Effector CD4-positive, alpha-beta T cell (primary cell): Measurements from ENCODE around the gene TAS2R42. TPM values are rescaled to one million over a fixed set of nuclear protein-coding genes. Genes with fewer than 3 reads are reported as not detected.
A peak's percentile ranks its signal among the peaks of the same experiment; 100 is the strongest.

Experiments used
- DNase-seq: peaks from one replicate; pipeline ENCODE4 v3.0.0-alpha.2; 2020
- total RNA-seq: gene quantifications from one replicate; lab custom pipeline; 2026; lab: John Stamatoyannopoulos, UW

TAS2R42 gene, protein sequence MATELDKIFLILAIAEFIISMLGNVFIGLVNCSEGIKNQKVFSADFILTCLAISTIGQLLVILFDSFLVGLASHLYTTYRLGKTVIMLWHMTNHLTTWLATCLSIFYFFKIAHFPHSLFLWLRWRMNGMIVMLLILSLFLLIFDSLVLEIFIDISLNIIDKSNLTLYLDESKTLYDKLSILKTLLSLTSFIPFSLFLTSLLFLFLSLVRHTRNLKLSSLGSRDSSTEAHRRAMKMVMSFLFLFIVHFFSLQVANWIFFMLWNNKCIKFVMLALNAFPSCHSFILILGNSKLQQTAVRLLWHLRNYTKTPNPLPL
- not detected for total RNA-seq

DNA sequence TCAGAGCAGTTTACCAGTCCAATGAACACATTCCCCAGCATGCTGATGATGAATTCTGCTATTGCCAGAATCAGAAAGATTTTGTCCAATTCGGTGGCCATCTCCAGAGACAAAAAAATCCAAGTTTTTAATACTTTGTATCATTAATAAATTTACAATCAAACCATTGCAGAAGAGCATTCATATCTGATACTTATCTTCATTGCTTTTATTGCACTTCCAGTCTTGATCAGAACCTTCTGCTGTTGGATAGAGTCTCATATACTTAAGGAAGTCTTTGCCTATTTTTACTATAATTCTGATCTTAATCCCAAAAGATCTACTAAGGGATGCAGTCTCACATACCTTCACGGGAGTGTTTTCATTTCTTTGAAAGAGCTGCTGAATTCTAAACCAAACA is at the start of gene TAS2R42:
TSS of gene TAS2R42 (minus strand) at position 101 of the 400 bp plus-strand sequence. CDS start at position 101, 0 bp downstream.
- DNase-seq, result no peak

DNA sequence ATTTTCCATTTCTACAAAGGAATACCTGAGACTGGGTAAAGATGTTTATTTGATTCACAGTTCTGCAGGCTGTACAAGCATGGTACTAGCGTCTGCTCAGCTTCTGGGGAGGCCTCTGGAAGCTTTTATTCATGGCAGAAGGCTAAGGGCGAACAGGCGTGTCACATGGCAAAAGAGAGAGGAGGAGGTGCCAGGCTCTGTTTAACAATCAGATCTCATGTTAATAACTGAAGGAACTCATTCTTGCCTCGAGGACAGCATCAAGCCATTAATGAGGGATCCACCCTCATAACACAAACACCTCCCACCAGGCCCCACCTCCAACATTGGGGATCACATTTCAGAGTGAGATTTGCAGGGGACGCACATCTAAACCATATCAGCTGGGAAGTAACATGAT is 46.8 kb upstream of the TAS2R42 start:
- DNase-seq, result no peak

DNA sequence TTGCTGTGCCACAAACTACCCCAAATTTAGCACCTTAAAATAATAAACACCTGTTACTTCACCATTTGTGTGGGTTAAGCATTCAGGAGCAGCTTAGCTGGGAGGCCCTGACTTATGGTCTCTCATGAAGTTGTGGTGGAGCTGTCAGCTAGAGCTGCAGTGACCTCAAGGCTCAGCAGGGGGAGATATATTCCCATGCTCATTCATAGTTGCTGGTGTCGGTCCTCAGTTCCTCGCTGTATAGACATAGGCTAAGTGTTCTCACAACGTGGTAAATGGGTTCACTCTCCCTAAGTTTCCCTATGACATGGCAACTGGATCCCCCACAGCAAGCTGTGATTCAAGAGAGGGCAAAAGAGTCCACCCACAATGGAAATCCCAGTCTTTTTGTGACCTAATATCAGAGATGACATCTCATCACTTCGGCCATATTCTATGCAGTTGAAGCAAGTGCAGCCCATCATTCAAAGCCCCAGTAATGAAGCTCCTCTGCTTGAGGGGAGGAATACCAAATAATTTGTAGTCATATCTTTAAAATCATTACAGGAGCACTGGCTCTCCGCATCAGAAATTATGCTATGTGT is 41.7 kb upstream of the TAS2R42 start:
- DNase-seq, result peak; percentile 6

DNA sequence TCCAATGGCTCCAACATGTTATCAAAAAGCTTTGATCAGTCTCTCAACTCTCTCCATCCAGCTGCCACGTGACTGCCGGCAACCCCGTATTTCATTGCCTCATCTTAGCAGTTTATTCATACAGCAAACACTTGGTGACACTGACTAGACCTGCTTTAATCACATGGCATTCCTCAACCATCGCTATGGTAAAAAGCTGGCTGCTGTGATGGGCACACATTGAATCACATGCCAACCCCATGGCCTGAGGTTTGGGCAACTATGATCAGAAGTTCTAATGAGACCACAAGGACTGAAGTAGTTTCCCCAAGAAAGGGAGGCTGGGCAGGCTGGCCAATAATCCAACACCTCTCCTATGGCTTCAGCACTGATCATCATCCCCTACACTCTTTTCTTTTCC is 40.6 kb upstream of the TAS2R42 start:
- DNase-seq, result no peak

DNA sequence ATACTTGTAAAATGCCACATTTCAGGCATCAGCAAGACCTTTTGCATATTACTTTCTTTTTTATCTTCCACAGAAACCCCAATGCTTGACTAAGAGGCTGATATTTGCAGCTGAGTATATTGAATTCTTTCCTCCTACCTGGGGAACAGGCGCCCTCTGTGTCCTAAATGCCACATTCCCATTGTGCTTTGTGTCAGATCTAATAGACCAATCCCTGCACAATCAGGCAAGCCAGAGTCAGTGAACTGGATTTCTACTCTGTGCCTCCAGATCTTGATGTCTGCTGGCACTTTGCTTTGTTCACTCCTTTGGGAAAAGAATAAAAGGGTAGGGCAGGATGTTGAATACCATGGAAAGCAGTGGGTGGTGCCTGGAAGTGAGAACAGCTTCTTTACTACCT is 22.4 kb upstream of the TAS2R42 start:
- no peak for DNase-seq

DNA sequence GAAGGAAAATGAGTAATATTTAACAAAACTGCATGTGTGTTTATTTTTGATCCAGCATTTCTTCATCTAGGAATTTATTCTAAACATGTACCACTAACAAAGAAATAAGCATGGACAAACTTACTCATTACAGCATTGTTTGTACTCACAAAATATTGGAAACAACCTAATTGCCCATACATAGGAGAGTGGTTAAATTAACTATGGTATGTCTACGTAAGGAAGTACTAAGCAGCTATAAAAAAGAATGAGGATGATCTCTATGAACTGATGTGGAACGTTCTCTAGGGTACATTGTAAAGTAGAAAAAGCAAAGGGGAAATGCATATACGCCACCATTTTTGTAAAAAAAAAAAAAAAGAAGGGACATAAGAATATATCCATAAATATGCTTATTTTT is 17.4 kb upstream of the TAS2R42 start:
- DNase-seq, result no peak

DNA sequence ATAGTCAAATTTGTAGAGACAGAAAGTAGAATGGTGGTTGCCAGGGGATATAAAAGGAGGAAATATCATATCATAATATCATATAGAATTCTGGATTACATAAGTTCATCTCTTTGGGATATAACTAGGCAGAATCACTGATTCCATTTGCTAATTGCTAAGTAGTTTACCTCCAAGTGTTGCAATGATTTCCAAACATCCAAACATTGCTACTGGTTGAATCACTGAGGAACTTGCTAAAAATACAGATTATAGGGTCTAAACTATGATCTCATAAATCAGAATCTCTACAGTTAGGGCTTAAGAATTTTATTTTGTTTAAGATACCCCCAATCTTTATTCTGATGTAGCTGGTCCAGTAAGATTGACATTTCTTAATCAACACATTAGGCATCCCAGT is 16.1 kb upstream of the TAS2R42 start:
- no peak for DNase-seq

DNA sequence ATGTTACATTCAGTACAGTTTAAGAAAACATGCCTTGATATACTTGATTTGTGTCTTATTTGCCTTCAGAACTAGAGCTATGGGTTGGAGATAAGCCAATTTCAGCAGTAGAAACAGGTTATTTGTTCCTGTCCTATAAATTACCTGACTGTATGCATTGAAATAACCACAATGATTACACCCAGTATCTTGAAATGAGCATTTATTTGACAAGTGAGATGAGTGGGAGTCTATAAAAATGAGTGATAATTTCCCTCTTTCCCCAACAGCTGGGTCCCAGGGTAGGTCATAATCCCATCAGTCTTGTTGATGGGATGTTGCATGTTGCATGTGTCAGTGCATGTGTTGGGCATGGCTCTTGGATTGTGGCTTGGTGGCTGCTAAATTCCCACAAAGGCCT is 3.7 kb downstream of the TAS2R42 start:
- DNase-seq, result no peak

DNA sequence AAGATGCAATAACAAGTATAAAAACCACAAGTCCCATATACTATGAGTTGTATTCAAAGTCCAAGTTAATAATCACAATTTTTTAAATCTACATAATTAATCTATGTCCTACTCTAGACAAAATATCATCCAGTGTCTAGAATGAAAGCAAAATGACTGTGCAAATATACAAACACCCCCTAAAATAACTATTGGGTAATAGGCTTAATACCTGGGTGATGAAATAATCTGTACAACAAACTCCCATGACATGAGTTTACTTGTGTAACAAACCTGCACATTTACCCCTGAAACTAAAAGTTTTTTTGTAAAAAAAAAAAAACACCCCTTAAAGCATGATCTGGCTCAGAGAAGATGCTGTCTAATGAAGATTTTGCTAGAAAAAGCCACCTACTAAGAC is 4.2 kb downstream of the TAS2R42 start:
- no peak for DNase-seq

DNA sequence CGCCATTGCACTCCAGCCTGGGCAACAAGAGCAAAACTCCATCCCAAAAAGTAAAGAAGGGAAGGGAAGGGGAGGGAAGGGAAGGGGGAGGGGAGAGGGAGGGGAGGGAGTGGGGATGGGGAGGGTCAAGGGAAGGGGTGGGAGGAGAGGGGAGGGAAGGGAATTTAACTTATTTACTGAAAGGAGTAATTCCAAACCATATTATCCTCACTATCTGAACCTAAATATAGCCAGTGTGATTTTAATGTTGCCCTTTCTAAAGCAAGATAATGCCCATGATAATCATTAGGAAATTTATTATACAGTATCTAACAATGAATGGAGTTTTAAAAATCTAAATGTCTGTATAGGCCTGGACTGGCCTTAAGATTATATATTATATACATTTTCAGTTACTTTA is 8.5 kb downstream of the TAS2R42 start:
- no peak for DNase-seq

DNA sequence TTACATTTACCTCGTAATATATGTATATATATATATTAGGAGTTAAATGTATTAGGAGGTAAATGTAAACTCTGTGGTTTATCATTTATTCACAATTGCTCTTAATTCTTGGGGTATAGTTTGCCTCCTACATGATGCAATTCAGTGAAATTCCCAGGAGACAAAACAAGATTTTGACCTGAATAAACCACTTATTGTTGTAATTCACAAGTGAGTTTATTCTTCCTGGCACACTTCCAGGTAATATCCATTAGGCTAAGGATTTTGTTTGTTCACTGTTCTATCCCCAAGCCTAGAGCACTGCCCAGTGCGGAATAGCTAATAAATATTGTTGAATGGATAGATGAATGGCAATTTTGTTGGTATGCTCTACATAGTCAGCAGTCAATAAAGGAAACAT is 12.7 kb downstream of the TAS2R42 start:
- DNase-seq, result no peak

DNA sequence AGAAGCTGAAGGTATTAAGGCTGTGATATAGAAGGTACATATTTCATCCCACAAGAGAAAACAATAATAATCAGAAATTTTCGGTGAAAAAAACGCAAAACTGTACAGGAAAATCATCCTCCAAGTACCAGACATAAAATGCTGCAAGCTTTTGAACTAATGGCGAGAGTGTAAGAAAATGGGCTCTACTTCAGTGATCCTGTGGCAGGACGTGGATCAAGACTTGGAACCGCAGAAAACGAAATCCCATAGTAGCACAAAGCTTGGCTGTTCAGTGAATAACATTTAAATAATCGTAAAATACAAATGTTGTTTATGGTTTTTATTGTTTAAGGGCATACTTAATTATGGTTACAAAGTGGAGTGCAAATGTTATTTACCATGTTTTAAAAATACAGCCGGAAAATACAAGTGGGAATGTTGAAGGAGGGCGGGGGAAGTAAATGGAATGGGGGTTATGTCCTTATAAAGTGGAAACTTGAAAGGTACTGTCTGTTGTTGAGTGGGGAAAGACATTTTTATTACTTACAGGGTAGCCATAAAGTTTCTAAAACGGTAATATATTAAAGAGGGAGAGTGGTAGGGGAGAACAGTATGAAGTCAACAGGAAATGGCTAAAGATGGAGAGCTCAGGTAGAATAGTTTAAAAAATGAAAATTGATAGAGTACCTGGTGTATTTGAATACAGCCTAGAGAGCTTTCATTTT is 14.6 kb downstream of the TAS2R42 start:
- DNase-seq, result no peak

DNA sequence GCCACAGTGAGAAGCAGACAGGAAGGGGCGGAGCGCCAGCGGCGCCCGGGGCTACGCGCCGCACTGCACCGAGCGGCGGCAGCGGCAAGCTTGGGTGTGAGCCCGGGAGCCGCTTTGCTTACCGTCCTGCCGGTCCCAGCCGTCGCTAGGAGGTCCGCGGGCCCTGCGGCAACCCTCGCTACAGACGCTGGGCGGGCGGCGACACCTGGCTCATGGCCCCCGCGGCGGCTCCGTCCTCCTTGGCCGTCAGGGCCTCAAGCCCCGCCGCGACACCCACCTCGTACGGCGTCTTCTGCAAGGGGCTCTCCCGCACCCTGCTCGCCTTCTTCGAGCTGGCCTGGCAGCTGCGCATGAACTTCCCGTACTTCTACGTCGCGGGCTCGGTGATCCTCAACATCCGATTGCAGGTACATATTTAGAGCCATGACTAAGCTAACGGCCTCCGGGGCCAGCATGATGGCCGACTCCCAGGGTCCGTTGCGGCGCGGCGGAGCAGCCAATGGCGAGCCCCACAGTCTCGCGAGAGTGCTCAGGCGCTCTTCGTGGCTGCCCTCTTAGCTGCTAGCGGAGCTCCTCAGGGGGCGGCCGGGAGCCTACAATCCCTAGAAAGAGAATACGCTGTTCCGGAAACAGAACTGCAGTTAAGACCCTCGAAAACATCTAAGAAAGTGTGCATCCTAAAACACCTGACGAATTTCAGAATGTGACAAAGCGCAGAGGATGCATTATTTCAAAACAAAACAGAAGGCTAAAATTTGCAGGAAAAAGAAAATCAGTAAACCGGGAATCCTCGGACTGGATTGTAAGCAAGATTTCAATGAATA is 15.4 kb downstream of the TAS2R42 start, which contains the start of gene SMIM10L1:
TSS of gene SMIM10L1 (plus strand) at position 50 of the 824 bp plus-strand sequence. CDS start at position 213, 163 bp downstream.
- DNase-seq, result peak; percentile 83

DNA sequence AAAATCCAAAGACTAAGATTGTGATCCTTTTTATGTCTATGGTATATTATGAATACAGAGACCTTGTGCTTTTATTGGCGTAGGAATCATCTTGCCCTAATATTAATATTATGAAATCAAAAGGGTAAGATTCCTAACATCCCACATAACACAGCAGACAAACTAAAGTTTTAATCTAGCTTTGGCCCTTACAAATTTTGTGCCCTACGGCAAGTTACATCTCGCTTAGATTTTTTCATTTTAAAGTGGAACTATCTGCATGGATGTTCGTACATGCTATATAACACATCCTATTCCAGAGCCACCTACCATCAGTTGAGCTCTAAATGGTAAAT is 16.0 kb downstream of the TAS2R42 start:
- DNase-seq, result no peak

DNA sequence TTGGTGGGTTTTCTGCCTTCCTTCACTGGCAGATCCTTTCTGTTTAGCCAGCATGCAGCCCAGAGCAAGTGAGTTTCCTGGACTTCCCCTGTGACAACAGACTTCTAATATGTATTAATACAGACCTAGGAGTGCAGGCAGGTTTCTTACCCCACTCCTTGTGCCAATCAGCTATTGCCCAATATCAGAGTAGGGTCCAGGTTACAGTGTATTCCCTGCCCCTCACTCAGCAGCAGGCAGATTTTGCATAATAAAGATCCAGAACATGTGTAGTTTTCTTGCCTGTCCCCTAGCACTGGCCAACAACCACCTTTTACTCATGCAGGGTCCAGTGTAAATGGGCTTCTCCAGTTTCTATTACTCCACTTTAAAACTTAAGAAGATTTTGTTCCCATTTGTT is 20.4 kb downstream of the TAS2R42 start:
- DNase-seq, result no peak

DNA sequence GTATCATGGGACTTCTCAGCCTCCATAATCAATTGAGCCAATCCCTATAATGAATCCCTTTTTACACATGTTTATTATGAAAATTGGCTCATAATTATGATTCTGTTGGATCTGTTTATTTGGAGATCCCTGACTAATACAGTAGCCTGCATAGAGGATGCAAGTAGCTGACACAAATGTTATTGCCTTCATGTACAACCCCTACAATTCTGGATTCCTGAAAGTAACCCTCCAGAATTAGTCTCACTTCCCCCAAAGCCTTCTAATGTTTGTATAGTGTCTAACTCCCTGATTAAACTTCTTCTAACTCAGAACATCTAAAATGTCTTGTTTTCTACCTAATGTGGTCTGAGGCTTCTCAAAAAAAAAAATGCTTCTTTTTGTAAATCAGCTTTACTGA is 22.4 kb downstream of the TAS2R42 start:
- DNase-seq, result no peak

DNA sequence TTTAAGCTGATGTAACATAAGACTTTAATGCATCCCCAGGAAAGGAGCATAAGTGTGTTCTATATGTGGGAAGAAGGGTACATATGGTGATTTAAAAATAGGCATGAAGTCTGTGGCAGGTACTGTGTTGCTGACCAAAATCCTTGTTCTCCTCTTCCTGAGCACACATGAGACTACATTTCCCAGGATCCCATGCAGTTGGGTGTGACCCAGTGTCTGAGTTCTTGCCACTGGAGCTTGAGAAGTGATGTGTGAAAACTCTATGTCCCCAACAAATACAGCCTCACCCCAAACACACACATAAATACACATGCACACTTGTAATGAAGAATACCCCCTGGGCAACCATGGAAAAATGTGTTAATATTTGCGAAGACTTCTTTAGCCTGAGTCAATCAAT is 24.2 kb downstream of the TAS2R42 start:
- DNase-seq, result no peak

DNA sequence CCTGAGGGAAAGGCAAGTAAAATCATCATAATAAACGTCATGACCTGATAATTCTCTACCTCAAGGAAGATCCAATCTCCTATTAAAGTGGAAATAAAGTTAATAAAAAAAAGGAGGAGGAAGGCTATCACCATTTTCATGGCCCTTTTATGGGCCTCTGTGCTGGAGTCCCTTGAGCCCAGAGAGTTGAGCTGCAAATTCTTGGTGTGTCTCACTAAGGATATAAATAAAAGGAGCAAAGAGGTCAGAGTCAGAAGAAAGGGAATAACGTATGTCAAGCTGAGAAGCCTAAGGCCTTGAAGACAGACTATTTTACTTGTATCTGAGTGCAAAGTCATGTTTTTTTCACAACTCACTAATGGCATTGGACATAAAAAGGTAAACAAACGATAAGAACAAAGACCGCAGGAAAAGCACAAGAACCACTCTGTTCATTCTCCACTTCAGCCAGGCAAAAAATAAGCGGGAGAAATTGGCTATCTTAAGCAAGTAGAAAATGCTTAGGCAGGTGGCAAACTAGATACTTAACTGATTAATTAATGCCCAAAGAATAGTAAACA is 27.8 kb downstream of the TAS2R42 start:
- DNase-seq, result no peak

DNA sequence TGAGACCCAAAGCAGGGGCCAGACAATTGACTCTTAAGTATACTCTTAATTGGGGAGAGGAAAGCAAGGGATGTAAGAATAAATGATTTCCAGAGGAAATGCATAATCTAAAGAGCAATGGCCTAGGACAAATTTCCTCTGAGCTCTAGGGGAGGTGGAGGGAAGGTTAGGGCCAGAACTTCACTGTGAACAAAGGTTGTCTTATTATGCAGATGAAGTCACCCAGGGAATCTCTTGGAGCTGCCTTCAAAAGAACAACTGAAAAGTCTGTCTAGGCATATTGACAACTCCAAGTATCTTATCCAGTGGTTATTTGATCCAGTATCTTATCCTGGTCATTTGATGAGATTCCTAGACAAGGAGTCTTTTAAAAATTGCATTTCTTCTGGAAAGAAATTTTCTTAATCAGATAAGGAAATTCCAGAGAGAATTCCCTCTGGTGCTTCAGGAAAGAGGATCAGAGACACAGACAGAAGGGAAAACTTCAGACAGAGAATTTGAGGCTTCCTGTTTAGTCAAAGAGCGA is 32.3 kb downstream of the TAS2R42 start:
- no peak for DNase-seq

DNA sequence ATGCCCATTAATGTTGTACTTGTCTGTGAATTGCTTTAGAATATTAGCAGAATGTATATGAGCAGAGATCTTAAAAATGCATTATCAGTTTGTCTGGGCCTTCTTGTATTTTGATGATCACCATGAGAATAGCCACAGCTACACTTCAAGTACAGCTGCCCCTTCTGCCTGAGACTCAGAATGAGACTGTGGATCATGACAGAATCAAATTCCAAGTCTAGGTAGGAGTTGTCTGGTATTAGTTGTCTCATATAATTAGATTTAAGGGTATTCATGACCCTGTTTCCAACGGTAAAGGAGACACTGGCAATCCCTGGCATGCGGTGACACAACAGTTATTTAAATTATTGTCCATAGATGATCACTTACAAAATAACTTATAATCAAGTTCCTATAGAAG is 34.0 kb downstream of the TAS2R42 start:
- DNase-seq, result no peak

DNA sequence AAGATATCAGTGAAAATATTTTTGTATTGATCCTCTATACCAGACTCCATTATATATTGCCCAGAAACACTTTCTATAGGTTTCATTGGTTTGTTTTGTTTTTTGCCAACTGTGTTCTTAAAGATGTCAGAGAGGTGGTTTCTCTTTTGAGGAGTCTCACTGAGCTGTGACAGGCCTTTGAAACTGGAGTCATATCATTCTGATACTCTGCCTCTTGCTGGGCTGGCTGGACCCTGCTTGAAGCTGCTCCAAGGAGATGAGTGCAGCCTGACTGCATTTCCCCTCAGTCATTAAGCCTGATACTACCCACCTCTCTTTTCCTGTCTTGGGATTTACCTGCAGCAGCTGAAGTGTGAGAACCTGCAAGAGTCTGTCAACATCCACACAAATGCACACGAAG is 35.9 kb downstream of the TAS2R42 start:
- no peak for DNase-seq

DNA sequence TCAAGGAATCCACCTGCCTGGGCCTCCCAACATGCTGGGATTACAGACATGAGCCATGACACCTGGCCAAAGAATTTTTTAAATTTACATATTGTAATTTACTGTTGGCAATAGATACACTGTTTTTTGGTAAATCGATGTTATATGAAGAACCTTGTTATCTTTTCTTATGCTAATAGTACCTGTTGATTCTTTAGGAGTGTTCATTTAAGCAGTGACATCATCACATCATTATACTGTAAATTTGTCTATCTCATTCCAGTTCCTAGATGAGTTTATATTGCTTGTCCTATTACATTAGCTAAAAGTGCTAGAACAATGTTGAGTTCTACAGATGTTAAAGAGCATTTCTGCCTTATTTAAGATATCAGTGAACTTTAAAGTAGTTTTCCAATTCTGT is 39.3 kb downstream of the TAS2R42 start:
- DNase-seq, result no peak

DNA sequence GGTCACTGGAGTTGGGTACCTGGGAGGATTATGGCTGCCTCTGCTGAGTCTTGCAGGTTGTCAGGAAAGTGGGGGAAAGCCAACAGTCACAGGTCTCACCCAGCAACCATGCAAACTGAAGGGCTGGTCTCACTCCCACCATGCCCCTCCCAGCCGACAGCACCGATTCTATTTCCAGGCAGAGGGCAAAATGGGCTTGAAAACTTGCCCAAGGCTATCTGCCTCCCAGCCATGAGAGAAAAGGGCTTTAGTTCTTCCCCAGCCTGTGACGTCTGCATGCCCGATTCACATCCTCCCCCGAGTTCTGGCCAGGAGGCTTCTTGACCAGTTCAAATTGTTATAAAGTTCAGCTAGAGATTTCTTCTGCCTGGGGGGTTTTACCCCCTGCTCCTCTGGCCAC is 42.4 kb downstream of the TAS2R42 start:
- DNase-seq, result no peak
